Tibial artery (tissue), 4 donors: ENCODE measurements around the gene TUBB2A.

Experiments
- DNase-seq, 2 donors: peaks; one replicate each; pipeline ENCODE4 v3.0.0-alpha.2; 2019
- H3K27ac ChIP-seq, 2 donors: fragments of 200-600 bp; sonication (generic) in 1 of 2; 1 replicate in 1 of 2; 2 replicates in 1 of 2; pipeline ENCODE4 v1.5.1; 2018 to 2019; ENCODE audit warnings: mild to moderate bottlenecking in 1 of 2
- H3K27me3 ChIP-seq, 2 donors: fragments of 200-600 bp; sonication (generic) in 1 of 2; one replicate each; pipeline versions ENCODE4 v1.5.1 to v1.6.0; 2016 to 2019
- H3K36me3 ChIP-seq, 3 donors: fragments of 200-600 bp; sonication (generic) in 2 of 3; one replicate each; pipeline ENCODE4 v1.5.1; 2016 to 2019; ENCODE audit warnings: mild to moderate bottlenecking in 2 of 3
- H3K4me1 ChIP-seq, 4 donors: fragments of 200-600 bp; sonication (generic) in 2 of 4; 1 replicate in 3 of 4; 2 replicates in 1 of 4; pipeline ENCODE4 v1.5.1; 2016 to 2019
- H3K4me3 ChIP-seq, 2 donors: fragments of 200-600 bp; sonication (generic) in 1 of 2; 1 replicate in 1 of 2; 2 replicates in 1 of 2; pipeline ENCODE4 v1.5.1; 2018 to 2019; ENCODE audit warnings: mild to moderate bottlenecking in 2 of 2
- H3K9me3 ChIP-seq, 3 donors: fragments of 200-600 bp; sonication (generic) in 1 of 3; one replicate each; pipeline ENCODE4 v1.5.1; 2016 to 2019
- intact Hi-C: fragments of 100-400 bp; cut with DNase I; formaldehyde crosslinking; loops from one replicate; pipeline ENCODE4 v1.15.0; 2023; ENCODE audit warnings: low total_unique reads
- TF ChIP-seq, protein P1 (sequence below), 2 experiments: fragments of 200-600 bp in 1 of 2; fragments of 450-650 bp in 1 of 2; IDR thresholded peaks; one replicate each; pipeline ENCODE4 v1.5.1; 2017 to 2019; ENCODE audit warnings: antibody characterized with exemption in 2 of 2, mild to moderate bottlenecking in 1 of 2, moderate library complexity in 1 of 2

The TUBB2A gene

DNA sequence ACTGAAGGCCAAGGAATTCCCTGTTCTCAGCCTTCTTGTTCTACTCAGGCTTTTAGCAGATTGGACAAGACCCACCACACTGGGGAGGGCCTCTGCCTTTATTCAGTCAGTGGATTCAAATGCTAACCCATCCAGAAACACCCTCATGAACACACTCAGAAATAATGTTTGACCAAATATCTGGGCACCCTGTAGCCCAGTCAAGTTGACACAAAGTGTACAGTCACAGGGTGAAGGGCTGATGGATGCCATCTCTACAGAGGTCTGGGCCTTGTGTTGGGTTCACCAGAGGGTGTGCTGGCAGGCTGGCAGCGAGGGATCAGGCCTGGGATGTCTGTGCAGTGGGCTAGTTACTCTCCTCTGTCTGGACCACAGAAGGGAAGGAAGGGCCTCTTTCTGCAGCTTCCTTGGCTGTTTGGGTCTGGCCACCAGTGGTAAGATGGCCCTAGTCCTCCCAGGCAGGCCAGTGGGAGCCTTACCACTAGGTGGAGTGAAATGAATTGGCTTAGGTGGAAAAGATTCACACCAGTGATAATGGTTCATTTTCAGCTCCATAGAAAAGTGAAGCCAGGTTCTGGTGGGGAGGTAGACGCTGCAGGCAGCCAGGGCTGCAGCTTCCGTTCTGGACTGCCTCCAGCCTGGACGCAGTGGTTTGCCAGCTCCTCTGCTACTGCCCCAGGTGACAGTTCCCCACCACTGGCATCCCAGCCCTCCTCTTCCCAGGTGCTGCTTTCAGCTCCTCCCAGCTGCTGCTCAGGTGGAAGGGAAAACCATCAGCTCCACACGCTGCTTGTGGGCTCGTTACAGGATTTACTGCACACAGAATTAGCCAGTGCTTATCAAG, 9.2 kb downstream of the TUBB2A start:
- Histone ChIP-seq H3K9me3 (no peaks in the 10 kb centered on the region), H3K4me3 (no peak overlapping the region), H3K4me1 (no peaks in the 10 kb centered on the region), H3K27me3 (no peaks in the 10 kb centered on the region), H3K36me3 (peaks cover 1 to 52% (median 23%) of the 10 kb centered on the region in 3 donors), H3K27ac (no peak overlapping the region)
- DNase-seq: no peak
- intact Hi-C loops: no loop called here
- TF ChIP-seq, protein P1, sequence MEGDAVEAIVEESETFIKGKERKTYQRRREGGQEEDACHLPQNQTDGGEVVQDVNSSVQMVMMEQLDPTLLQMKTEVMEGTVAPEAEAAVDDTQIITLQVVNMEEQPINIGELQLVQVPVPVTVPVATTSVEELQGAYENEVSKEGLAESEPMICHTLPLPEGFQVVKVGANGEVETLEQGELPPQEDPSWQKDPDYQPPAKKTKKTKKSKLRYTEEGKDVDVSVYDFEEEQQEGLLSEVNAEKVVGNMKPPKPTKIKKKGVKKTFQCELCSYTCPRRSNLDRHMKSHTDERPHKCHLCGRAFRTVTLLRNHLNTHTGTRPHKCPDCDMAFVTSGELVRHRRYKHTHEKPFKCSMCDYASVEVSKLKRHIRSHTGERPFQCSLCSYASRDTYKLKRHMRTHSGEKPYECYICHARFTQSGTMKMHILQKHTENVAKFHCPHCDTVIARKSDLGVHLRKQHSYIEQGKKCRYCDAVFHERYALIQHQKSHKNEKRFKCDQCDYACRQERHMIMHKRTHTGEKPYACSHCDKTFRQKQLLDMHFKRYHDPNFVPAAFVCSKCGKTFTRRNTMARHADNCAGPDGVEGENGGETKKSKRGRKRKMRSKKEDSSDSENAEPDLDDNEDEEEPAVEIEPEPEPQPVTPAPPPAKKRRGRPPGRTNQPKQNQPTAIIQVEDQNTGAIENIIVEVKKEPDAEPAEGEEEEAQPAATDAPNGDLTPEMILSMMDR (IDR thresholded peaks at IDR 0.05): no peak

DNA sequence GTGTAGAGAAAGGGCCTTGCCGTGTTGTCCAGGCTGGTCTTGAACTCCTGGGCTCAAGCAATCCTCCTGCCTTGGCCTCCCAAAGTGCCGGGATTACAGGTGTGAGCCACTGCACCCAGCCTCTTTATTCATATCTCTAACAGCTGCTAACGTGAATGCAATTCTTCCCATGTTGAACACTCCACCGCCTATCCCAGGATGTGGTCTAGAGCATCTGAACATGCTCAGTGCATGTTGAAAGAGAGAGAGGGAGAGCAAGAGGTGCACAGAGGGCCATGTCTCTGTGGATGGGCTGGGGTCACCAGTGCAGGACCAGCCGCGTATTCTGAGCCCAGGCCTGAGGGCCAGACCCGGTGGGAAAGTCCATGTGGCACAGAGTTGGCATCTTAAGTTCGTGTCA, 12.8 kb downstream of the TUBB2A start:
- DNase-seq: no peak
- Histone ChIP-seq H3K27me3 (no peaks in the 10 kb centered on the region), H3K27ac (no peak overlapping the region), H3K36me3 (peaks cover 16 to 63% (median 47%) of the 10 kb centered on the region in 3 donors), H3K4me3 (no peak overlapping the region), H3K9me3 (no peaks in the 10 kb centered on the region), H3K4me1 (no peaks in the 10 kb centered on the region)
- intact Hi-C loops: no loop called here
- TF ChIP-seq, protein P1 (IDR thresholded peaks at IDR 0.05): no peak

DNA sequence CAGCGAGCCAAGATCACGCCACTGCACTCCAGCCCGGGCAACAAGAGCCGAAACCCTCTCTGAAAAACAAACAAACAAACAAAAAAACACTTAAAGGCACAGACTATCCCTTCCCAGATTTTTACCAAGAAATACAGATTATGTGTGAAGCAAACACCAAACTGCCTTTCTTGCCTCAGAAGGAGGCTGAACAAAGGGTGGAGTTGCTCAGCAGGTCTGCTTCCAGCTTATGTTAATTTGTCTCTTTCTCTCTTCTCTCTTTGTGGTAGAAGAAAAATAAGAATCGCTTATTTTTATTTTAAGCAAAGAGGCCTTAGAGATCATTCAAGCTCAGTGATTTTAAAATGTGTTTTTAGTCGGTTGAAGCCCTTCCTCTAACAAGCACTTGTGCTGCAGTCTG, 14.2 kb downstream of the TUBB2A start:
- no peaks in the 10 kb centered on the region for H3K27me3 ChIP-seq
- no peak for DNase-seq
- TF ChIP-seq, protein P1 (IDR thresholded peaks at IDR 0.05): no peak
- H3K4me1 ChIP-seq: no peaks in the 10 kb centered on the region
- H3K4me3 ChIP-seq: no peak overlapping the region
- no peaks in the 10 kb centered on the region for H3K9me3 ChIP-seq
- intact Hi-C loops: no loop called here
- no peak overlapping the region for H3K27ac ChIP-seq
- peaks cover 29 to 64% (median 47%) of the 10 kb centered on the region in 3 donors for H3K36me3 ChIP-seq

DNA sequence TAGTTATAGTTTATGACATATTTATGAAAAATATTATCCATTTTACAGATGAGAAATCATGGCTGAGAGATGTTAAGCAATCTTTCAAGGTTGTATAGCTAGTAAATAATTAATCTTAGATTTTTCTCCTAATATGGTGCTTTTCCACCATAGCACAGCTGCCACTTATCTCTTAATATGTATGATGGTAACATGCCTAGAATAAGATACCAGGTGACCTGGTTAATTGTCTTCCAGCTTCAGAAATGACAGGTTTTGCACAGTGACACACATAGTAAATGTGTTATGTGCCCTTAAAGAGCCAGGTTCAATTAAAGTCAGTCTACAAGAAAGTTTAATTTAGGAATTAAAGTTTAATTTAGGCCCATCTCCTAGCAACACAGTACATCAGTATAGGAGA, 14.8 kb downstream of the TUBB2A start:
- intact Hi-C loops: no loop called here
- Histone ChIP-seq H3K4me3 (no peak overlapping the region), H3K27ac (no peak overlapping the region), H3K36me3 (peaks cover 34 to 63% (median 47%) of the 10 kb centered on the region in 3 donors), H3K4me1 (no peaks in the 10 kb centered on the region), H3K9me3 (no peaks in the 10 kb centered on the region), H3K27me3 (no peaks in the 10 kb centered on the region)
- DNase-seq: no peak
- TF ChIP-seq, protein P1 (IDR thresholded peaks at IDR 0.05): no peak

DNA sequence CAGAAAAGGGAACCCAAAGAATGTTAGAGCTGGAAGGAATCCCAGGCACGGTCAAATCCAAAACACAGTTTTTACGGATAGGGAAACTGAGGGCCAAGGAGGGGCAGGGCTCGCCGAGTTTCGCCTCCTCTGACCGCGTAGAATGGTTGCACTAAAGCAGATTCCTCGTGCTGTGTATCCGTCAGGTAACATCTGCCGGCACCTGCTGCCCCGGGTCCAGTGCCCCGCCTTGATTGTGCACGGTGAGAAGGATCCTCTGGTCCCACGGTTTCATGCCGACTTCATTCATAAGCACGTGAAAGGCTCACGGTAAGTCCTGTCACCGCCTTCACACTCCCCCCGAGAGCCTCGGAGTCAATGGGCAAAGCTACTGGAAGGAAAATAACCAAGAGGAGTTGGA, 17.1 kb downstream of the TUBB2A start:
- H3K27ac ChIP-seq: no peak overlapping the region
- TF ChIP-seq, protein P1 (IDR thresholded peaks at IDR 0.05): no peak

More for the DNA sequence above, 17.1 kb downstream of the TUBB2A start:
- intact Hi-C loops: no loop called here
- Histone ChIP-seq H3K4me3 (no peak overlapping the region), H3K36me3 (peaks cover 36 to 78% (median 52%) of the 10 kb centered on the region in 3 donors), H3K4me1 (no peaks in the 10 kb centered on the region), H3K9me3 (no peaks in the 10 kb centered on the region), H3K27me3 (no peaks in the 10 kb centered on the region)
- DNase-seq: no peak
